Smooth muscle cell of the pulmonary artery (primary cell): Measurements from ENCODE around the gene SF3A2. TPM values are rescaled to one million over a fixed set of nuclear protein-coding genes. Genes with fewer than 3 reads are reported as not detected.

Source experiments
- total RNA-seq: library from RNA; depleted of rRNA; stranded (reverse); fragments of >200 nt; gene quantifications from 2 replicates; pipeline ENCODE4 v1.2.3, GENCODE V29; 2014

The SF3A2 gene, protein sequence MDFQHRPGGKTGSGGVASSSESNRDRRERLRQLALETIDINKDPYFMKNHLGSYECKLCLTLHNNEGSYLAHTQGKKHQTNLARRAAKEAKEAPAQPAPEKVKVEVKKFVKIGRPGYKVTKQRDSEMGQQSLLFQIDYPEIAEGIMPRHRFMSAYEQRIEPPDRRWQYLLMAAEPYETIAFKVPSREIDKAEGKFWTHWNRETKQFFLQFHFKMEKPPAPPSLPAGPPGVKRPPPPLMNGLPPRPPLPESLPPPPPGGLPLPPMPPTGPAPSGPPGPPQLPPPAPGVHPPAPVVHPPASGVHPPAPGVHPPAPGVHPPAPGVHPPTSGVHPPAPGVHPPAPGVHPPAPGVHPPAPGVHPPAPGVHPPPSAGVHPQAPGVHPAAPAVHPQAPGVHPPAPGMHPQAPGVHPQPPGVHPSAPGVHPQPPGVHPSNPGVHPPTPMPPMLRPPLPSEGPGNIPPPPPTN
- 43.5 and 57.9 TPM in 2 replicates for total RNA-seq

DNA sequence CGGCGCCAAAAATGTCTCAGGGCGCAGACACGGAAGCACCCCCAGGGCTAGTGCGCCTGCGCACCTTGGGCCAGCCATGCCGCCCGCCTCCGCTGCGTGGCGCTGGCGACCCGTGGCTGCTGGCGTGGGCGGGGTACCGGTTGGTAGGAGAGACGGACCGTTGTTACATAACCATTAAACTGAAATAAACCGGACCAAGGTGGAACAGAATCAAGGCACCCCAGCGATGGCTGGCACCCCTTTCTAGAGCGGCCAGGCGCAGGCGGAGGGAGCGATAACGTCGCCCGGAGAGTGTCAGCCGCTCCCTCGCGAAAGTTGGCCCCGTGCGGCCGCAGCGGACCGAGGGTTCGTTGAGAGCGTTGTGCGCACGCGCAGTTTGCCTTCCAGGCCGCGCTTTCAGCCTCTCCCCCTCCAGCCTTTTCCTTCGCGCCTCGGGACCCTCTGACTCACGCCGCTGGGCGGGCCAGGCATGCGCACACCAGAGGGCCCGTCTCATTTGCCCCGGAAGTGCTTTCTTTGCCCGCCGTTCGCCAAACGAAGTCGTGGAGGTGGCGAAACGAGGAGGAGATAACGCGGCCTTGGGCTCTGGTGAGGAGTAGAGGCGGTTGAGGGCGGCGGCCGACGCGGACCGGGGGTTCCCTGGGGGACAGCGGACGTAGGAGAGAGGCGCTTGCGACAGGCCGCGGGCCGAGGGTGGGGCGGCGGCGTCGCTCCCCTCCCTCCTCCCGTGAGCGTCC, at the start of gene SF3A2, which contains the start of gene PLEKHJ1:
SF3A2 (plus strand) TSS at position 511 of the 737 bp plus-strand sequence. CDS start 6,595 bp downstream, outside the sequence.
PLEKHJ1 (minus strand) TSS at position 16 of the 737 bp plus-strand sequence. CDS start 81 bp downstream, outside the sequence.

DNA sequence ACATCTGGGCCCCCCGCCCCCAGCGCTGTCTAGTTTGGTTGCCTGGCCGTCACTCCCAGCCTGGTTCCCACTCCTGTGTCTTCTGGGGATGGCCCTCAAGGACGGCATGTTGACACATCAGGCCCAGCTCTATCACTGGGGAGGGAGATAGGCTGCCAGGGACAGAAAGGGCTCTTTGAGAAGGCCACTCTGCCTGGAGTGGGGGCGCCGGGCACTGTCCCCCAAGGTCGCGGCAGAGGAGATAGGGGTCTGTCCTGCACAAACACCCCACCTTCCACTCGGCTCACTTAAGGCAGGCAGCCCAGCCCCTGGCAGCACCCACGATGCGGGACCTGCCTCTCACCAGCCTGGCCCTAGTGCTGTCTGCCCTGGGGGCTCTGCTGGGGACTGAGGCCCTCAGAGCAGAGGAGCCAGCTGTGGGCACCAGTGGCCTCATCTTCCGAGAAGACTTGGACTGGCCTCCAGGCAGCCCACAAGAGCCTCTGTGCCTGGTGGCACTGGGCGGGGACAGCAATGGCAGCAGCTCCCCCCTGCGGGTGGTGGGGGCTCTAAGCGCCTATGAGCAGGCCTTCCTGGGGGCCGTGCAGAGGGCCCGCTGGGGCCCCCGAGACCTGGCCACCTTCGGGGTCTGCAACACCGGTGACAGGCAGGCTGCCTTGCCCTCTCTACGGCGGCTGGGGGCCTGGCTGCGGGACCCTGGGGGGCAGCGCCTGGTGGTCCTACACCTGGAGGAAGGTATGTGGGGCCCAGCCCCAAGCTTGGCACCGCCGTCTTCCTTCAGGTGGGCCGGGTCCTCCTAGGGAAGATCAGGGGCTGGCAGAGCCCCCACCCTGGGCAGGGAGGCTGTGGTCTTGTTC, 12.6 kb downstream of the SF3A2 start, which contains the start of gene AMH:
AMH (plus strand) TSS at position 314 of the 857 bp plus-strand sequence; CDS start at position 324, 10 bp downstream.

DNA sequence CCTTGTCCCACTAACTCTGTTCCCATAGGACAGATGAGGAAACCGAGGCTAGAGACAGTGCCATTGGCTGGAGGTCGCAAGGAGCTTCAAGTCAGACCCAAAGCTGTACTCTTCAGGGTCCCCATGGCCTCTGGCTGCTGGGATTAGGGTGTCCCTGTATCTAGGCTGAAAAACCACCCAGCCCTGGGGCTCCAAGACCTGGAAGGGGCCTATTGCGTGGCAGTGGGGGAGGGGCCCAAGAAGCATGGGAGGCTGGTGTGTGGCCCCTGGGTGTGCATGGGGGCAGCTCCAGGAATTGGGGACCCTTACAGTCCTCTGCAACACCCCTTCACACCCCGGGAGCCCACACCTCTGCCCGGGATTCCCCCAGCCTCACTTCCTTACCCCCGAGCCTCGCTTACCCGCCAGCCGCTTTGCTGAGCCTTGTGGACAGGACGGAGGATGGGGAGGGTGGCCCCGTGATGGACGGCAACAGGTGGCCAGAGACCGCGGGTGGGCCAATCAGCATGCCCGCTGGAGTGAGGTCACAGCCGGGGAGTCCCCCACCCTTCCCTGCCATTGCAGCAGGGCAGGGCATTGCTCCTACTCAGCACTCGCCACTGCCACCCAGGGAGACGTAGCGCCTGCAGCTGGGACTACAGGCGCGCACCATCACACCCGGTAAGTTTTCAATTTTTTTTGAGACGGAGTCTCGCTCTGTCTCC, 19.5 kb downstream of the SF3A2 start, which contains the start of gene JSRP1:
JSRP1 (minus strand) TSS at position 436 of the 704 bp plus-strand sequence. CDS start 1,103 bp downstream, outside the sequence.

DNA sequence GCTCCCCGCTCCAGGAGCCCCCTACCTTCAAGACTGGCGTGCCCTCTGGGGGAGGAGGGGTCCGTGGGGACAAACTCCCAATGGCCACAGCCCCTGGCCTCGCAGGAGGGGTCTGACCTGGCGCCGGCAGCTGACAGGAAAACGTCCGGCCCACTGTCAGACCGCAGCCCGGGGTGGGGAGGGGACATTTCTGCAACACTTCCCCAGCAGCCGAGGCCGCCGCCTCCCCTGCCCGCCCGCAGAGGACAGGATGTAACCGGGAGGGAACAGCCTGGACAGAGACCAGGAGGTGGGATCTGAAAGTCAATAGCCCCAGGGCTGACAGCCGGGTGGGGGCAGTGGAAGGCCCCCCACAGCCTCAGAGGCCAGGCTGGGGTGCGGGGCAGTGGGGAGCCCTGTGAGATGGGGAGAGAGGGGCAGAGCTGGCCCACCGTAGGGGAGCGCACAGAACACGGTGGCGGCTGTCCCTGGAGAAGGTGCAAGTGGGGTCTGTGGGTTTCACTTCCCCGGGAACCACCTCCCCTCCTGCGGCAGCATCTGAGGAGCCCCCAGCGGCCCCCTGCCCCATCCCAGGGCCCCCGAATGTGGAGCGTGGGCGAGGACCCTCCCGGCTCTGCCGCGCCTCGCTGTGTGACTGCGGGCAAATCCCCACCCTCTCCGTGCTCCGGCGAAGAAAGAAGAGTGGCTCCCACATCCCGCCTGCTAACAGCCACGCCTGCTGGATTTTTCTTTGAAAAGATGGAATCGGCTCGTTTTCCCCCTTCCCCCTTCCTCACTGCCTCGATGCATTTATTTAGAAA, 45.6 kb downstream of the SF3A2 start, which contains the start of gene PEAK3:
PEAK3 (minus strand) TSS at position 114 of the 800 bp plus-strand sequence. CDS start 1,244 bp downstream, outside the sequence.

Other genes starting within 250 kb of the SF3A2 start
- 116 and 142 TPM in 2 replicates for gene BTBD2, start 221.1 kb upstream of the SF3A2 start, total RNA-seq
- gene MKNK2, start 185.6 kb upstream of the SF3A2 start, total RNA-seq: 136 and 225 TPM in 2 replicates
- 32.0 and 42.9 TPM in 2 replicates for gene MOB3A, start 140.5 kb upstream of the SF3A2 start, total RNA-seq
- gene IZUMO4, start 139.9 kb upstream of the SF3A2 start, total RNA-seq: 0.72 and 1.1 TPM in 2 replicates
- gene AP3D1, start 85.3 kb upstream of the SF3A2 start, total RNA-seq: 162 and 205 TPM in 2 replicates
- gene DOT1L, start 72.9 kb upstream of the SF3A2 start, total RNA-seq: 7.8 and 8.6 TPM in 2 replicates
- gene PLEKHJ1, start 495 bp upstream of the SF3A2 start, total RNA-seq: 31.3 and 34.6 TPM in 2 replicates
- gene AMH, start 12.5 kb downstream of the SF3A2 start, total RNA-seq: 0.52 and 1.3 TPM in 2 replicates
- gene JSRP1, start 19.6 kb downstream of the SF3A2 start, total RNA-seq: 0.36 TPM in 1 of 2 replicates, not detected in the other
- not detected in 2 replicates for gene PEAK3, start 45.4 kb downstream of the SF3A2 start, total RNA-seq
- not detected in 2 replicates for gene LINGO3, start 71.3 kb downstream of the SF3A2 start, total RNA-seq
- 35.3 and 46.2 TPM in 2 replicates for gene LSM7, start 91.8 kb downstream of the SF3A2 start, total RNA-seq
- gene SPPL2B, start 91.9 kb downstream of the SF3A2 start, total RNA-seq: 45.7 and 64.5 TPM in 2 replicates
- gene TMPRSS9, start 123.4 kb downstream of the SF3A2 start, total RNA-seq: 0.17 TPM in 1 of 2 replicates, not detected in the other
- gene TIMM13, start 190.8 kb downstream of the SF3A2 start, total RNA-seq: 22.5 and 31.0 TPM in 2 replicates
- 43.5 and 51.4 TPM in 2 replicates for gene LMNB2, start 220.1 kb downstream of the SF3A2 start, total RNA-seq
- 16.9 and 20.5 TPM in 2 replicates for gene GADD45B, start 239.3 kb downstream of the SF3A2 start, total RNA-seq